Gastrocnemius medialis (tissue), 4 donors: ENCODE data around the gene NDNF. TPM values are rescaled to one million over a fixed set of nuclear protein-coding genes. Genes with fewer than 3 reads are reported as not detected.

ENCODE experiments used
- ATAC-seq, 2 donors: fragments of 150-250 bp; one replicate each; pipeline ENCODE4 v1.9.1; 2016
- DNase-seq, 2 donors: peaks; one replicate each; pipeline ENCODE4 v3.0.0-alpha.2; 2019
- H3K27ac ChIP-seq, 4 donors: fragments of 200-600 bp; sonication (generic); 1 replicate in 1 of 4; 2 replicates in 3 of 4; pipeline ENCODE4 v1.5.1; 2016 to 2018; ENCODE audit warnings: mild to moderate bottlenecking in 2 of 4, moderate library complexity in 1 of 4
- H3K27me3 ChIP-seq, 3 donors: fragments of 200-600 bp; sonication (generic) in 2 of 3; 1 replicate in 1 of 3; 2 replicates in 2 of 3; pipeline versions ENCODE4 v1.5.1 to v1.6.0; 2016 to 2019; ENCODE audit warnings: mild to moderate bottlenecking in 1 of 3, moderate library complexity in 1 of 3
- H3K36me3 ChIP-seq, 2 donors: fragments of 200-600 bp; sonication (generic) in 1 of 2; one replicate each; pipeline ENCODE4 v1.5.1; 2017 to 2018
- H3K4me1 ChIP-seq, 2 donors: fragments of 200-600 bp; sonication (generic) in 1 of 2; one replicate each; pipeline ENCODE4 v1.5.1; 2016 to 2017; ENCODE audit warnings: mild to moderate bottlenecking in 2 of 2
- H3K4me3 ChIP-seq, 4 donors: fragments of 200-600 bp; sonication (generic) in 3 of 4; 1 replicate in 1 of 4; 2 replicates in 3 of 4; pipeline ENCODE4 v1.5.1; 2016 to 2019; ENCODE audit warnings: mild to moderate bottlenecking in 2 of 4
- H3K9me3 ChIP-seq, 3 donors: fragments of 200-600 bp; sonication (generic) in 2 of 3; 1 replicate in 1 of 3; 2 replicates in 2 of 3; pipeline ENCODE4 v1.5.1; 2016 to 2019
- POLR2A ChIP-seq, 2 donors: fragments of 450-650 bp; IDR thresholded peaks; one replicate each; pipeline ENCODE4 v1.6.1; 2017; ENCODE audit warnings: antibody characterized with exemption in 2 of 2, mild to moderate bottlenecking in 2 of 2, moderate library complexity in 2 of 2
- in situ Hi-C, 4 donors: fragments of 200-750 bp; cut with MboI; loops; one replicate each; pipeline versions ENCODE4 v1.15.0 to v1.8.0; 2017; ENCODE audit warnings: low sequenced_read_pairs in 4 of 4
- intact Hi-C: fragments of 100-400 bp; cut with DNase I; formaldehyde crosslinking; loops from one replicate; pipeline ENCODE4 v1.15.1; 2023; ENCODE audit warnings: low total_unique reads
- total RNA-seq, 4 donors: library from RNA; depleted of rRNA; stranded (reverse); fragments of >200 nt; gene quantifications; one replicate each; pipeline versions ENCODE4 v1.1.0 to v1.2.3, GENCODE V29; 2016
- TF ChIP-seq, protein P1 (sequence below), 5 experiments: fragments of 450-650 bp in 3 of 5; fragments of 200-600 bp in 2 of 5; sonication (generic) in 2 of 5; IDR thresholded peaks in 4 of 5; conservative IDR thresholded peaks in 1 of 5; 1 replicate in 4 of 5; 2 replicates in 1 of 5; pipeline ENCODE4 v1.5.1; 2016 to 2019; ENCODE audit warnings: antibody characterized with exemption in 5 of 5, mild to moderate bottlenecking in 3 of 5, moderate library complexity in 3 of 5

The NDNF gene
- total RNA-seq, 4 donors from 2014 or later, result 2.6 to 8.1 (median 4.5) TPM

- intact Hi-C loops, result loop anchor here (10.0 kb wide), 1 partner anchor 68 kb away; no protein-coding TSS in a partner anchor
- no peak for ATAC-seq
- Histone ChIP-seq H3K4me1 (no peaks in the 10 kb centered on the region), H3K27me3 (no peaks in the 10 kb centered on the region), H3K9me3 (no peaks in the 10 kb centered on the region), H3K27ac (no peak overlapping the region), H3K4me3 (no peak overlapping the region), H3K36me3 (no peaks in the 10 kb centered on the region)
- DNase-seq, result no peak
- TF ChIP-seq, protein P1, sequence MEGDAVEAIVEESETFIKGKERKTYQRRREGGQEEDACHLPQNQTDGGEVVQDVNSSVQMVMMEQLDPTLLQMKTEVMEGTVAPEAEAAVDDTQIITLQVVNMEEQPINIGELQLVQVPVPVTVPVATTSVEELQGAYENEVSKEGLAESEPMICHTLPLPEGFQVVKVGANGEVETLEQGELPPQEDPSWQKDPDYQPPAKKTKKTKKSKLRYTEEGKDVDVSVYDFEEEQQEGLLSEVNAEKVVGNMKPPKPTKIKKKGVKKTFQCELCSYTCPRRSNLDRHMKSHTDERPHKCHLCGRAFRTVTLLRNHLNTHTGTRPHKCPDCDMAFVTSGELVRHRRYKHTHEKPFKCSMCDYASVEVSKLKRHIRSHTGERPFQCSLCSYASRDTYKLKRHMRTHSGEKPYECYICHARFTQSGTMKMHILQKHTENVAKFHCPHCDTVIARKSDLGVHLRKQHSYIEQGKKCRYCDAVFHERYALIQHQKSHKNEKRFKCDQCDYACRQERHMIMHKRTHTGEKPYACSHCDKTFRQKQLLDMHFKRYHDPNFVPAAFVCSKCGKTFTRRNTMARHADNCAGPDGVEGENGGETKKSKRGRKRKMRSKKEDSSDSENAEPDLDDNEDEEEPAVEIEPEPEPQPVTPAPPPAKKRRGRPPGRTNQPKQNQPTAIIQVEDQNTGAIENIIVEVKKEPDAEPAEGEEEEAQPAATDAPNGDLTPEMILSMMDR (IDR thresholded peaks at IDR 0.05 in 4 of 5, conservative IDR thresholded peaks at IDR 0.05 in 1 of 5), result no peak
- no peak for TF ChIP-seq POLR2A (IDR thresholded peaks at IDR 0.05)
- in situ Hi-C loops, result no loop called here
Measured at GRCh38 chr4:121093261-121093660, 20.9 kb upstream of the NDNF start.

- H3K36me3 ChIP-seq, result no peaks in the 10 kb centered on the region
- intact Hi-C loops (loop anchor here (10.0 kb wide), 1 partner anchor 67 kb away; no protein-coding TSS in a partner anchor), in situ Hi-C loops (no loop called here)
- no peak overlapping the region for H3K4me3 ChIP-seq
- no peak overlapping the region for H3K27ac ChIP-seq
- H3K4me1 ChIP-seq, result no peaks in the 10 kb centered on the region
- H3K9me3 ChIP-seq, result no peaks in the 10 kb centered on the region
- DNase-seq, result no peak
- no peak for ATAC-seq
- no peak for TF ChIP-seq POLR2A (IDR thresholded peaks at IDR 0.05)
- TF ChIP-seq, protein P1 (IDR thresholded peaks at IDR 0.05 in 4 of 5, conservative IDR thresholded peaks at IDR 0.05 in 1 of 5), result no peak
- no peaks in the 10 kb centered on the region for H3K27me3 ChIP-seq
Measured at GRCh38 chr4:121091941-121092340, 19.6 kb upstream of the NDNF start.

DNA sequence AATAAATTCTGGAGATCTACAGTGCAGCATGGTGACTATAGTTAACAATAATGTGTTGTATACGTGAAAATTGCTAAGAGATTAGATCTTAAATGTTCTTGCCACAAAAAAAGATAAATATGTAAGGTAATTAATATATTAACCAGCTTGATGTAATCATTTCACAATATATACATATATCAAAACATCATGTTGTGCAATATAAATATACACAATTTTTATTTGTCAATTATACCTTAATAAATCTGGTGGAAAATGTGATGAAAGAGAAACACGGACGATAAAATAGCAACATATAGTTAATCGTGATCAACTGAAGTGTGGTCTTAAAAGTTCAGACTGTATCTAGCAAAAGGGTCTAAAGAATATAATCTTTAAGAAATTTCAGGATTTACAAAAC, 16.5 kb upstream of the NDNF start:
- H3K9me3 ChIP-seq, result no peaks in the 10 kb centered on the region
- in situ Hi-C loops, result no loop called here
- H3K4me3 ChIP-seq, result no peak overlapping the region
- ATAC-seq (no peak), DNase-seq (no peak)
- H3K27me3 ChIP-seq, result no peaks in the 10 kb centered on the region
- TF ChIP-seq POLR2A (IDR thresholded peaks at IDR 0.05), result no peak
- TF ChIP-seq, protein P1 (IDR thresholded peaks at IDR 0.05 in 4 of 5, conservative IDR thresholded peaks at IDR 0.05 in 1 of 5), result no peak
- no peaks in the 10 kb centered on the region for H3K4me1 ChIP-seq
- H3K27ac ChIP-seq, result no peak overlapping the region
- no peaks in the 10 kb centered on the region for H3K36me3 ChIP-seq
- intact Hi-C loops, result no loop called here

DNA sequence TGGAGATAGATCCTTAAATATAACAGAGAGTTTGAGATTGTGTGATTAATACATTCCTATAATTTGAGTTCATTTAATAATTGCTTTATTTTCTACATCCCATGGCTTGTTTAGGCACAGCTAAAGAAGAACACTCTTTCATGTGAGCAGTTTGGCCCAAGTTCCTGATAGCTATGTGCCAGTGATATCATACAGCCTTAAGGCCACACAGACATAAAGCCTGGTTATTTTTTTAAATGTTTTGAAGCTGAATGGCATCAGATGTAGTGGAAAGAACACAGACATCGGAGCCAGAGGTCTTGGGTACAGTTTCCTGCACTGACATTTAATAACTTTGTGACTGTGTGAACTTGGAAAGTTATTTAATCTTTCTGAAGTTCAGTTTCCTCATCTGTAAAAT, 7.0 kb upstream of the NDNF start:
- in situ Hi-C loops, result no loop called here
- H3K9me3 ChIP-seq, result no peaks in the 10 kb centered on the region
- ATAC-seq (no peak), DNase-seq (no peak)
- no peak overlapping the region for H3K27ac ChIP-seq
- H3K4me3 ChIP-seq, result no peak overlapping the region
- no peaks in the 10 kb centered on the region for H3K4me1 ChIP-seq
- TF ChIP-seq POLR2A (IDR thresholded peaks at IDR 0.05), result no peak
- TF ChIP-seq, protein P1 (IDR thresholded peaks at IDR 0.05 in 4 of 5, conservative IDR thresholded peaks at IDR 0.05 in 1 of 5), result no peak
- H3K36me3 ChIP-seq, result no peaks in the 10 kb centered on the region
- peaks cover 0 to 4% (median 0%) of the 10 kb centered on the region in 3 donors for H3K27me3 ChIP-seq
- intact Hi-C loops, result loop anchor here (10.0 kb wide), 1 partner anchor 155 kb away; the partner anchor contains the start of gene PRDM5

DNA sequence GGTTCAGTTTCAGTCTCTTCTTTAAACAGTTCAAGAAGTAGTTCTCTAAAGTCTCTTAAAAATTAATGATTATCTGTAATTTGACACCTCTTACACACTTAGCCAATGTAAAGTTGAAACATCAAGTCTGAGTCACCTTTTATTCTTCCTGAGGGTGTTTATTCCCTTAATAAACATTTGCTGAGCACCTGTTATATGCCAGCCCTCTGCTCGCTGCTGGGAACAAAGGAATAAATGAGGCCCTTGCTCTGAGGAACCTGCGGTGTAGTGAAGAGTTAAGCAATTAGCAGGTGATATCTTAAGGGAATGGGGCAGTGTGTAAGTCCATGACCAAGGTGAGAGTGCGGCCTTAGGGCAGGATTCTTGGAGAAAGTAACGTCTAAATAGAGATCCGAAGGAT, 5.2 kb upstream of the NDNF start:
- Histone ChIP-seq H3K27me3 (peaks cover 0 to 6% (median 0%) of the 10 kb centered on the region in 3 donors), H3K4me3 (no peak overlapping the region), H3K36me3 (no peaks in the 10 kb centered on the region), H3K4me1 (no peaks in the 10 kb centered on the region), H3K9me3 (no peaks in the 10 kb centered on the region), H3K27ac (no peak overlapping the region)
- DNase-seq (no peak), ATAC-seq (no peak)
- intact Hi-C loops (loop anchor here (10.0 kb wide), 1 partner anchor 153 kb away; the partner anchor contains the start of gene PRDM5), in situ Hi-C loops (no loop called here)
- TF ChIP-seq, protein P1 (IDR thresholded peaks at IDR 0.05 in 4 of 5, conservative IDR thresholded peaks at IDR 0.05 in 1 of 5), result no peak
